Renal cortex interstitium (tissue), 15 donors: Measurements from ENCODE around the gene CDH5. TPM values are rescaled to one million over a fixed set of nuclear protein-coding genes. Genes with fewer than 3 reads are reported as not detected.
A peak's percentile ranks its signal among the peaks of the same experiment; 100 is the strongest.
"Not testable (repeated sequence)": the region's sequence is repeated elsewhere in the genome, so short reads cannot be mapped to it uniquely, and the experiment has no call there.

ENCODE experiments used
- DNase-seq, 11 donors: peaks; one replicate each; pipeline ENCODE4 v3.0.0-alpha.2; 2013; ENCODE audit warnings: low read depth in 9 of 11, low spot score in 4 of 11; ENCODE audit errors: extremely low read depth in 1 of 11
- long read RNA-seq, 16 experiments: transcript quantifications; one replicate each; lab custom pipeline, GENCODE V29; 2026
- polyA plus RNA-seq, 3 donors: library from polyadenylated mRNA; unstranded; fragments of 120-200 nt; gene quantifications; one replicate each; pipeline ENCODE4 v1.2.1, GENCODE V29; 2013; ENCODE audit not compliant: insufficient read length in 3 of 3

Gene CDH5, protein sequence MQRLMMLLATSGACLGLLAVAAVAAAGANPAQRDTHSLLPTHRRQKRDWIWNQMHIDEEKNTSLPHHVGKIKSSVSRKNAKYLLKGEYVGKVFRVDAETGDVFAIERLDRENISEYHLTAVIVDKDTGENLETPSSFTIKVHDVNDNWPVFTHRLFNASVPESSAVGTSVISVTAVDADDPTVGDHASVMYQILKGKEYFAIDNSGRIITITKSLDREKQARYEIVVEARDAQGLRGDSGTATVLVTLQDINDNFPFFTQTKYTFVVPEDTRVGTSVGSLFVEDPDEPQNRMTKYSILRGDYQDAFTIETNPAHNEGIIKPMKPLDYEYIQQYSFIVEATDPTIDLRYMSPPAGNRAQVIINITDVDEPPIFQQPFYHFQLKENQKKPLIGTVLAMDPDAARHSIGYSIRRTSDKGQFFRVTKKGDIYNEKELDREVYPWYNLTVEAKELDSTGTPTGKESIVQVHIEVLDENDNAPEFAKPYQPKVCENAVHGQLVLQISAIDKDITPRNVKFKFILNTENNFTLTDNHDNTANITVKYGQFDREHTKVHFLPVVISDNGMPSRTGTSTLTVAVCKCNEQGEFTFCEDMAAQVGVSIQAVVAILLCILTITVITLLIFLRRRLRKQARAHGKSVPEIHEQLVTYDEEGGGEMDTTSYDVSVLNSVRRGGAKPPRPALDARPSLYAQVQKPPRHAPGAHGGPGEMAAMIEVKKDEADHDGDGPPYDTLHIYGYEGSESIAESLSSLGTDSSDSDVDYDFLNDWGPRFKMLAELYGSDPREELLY
- polyA plus RNA-seq = 10 to 100 TPM; 55.8 to 66.3 (median 62.2) TPM
- long read RNA-seq, donor 1, full-length matches to known transcripts = 5 of 10 reads
- long read RNA-seq, donor 1, partial matches to known transcripts = 5 of 10 reads
- long read RNA-seq, donor 1, other reads (novel, unspliced or antisense) = 0 of 10 reads
- long read RNA-seq, donor 2, full-length matches to known transcripts = 3 of 8 reads
- long read RNA-seq, donor 2, partial matches to known transcripts = 5 of 8 reads
- long read RNA-seq, donor 2, other reads (novel, unspliced or antisense) = 0 of 8 reads
- long read RNA-seq, donor 3, full-length matches to known transcripts = 7 of 12 reads
- long read RNA-seq, donor 3, partial matches to known transcripts = 5 of 12 reads
- long read RNA-seq, donor 3, other reads (novel, unspliced or antisense) = 0 of 12 reads
- long read RNA-seq, donor 4, full-length matches to known transcripts = 9 of 9 reads
- long read RNA-seq, donor 4, partial matches to known transcripts = 0 of 9 reads
- long read RNA-seq, donor 4, other reads (novel, unspliced or antisense) = 0 of 9 reads
- long read RNA-seq, donor 5 = 0 reads
- long read RNA-seq, donor 6, full-length matches to known transcripts = 5 of 11 reads
- long read RNA-seq, donor 6, partial matches to known transcripts = 6 of 11 reads
- long read RNA-seq, donor 6, other reads (novel, unspliced or antisense) = 0 of 11 reads
- long read RNA-seq, donor 7, full-length matches to known transcripts = 3 of 10 reads
- long read RNA-seq, donor 7, partial matches to known transcripts = 7 of 10 reads
- long read RNA-seq, donor 7, other reads (novel, unspliced or antisense) = 0 of 10 reads
- long read RNA-seq, donor 8 = 0 reads
- long read RNA-seq, donor 9, full-length matches to known transcripts = 11 of 11 reads
- long read RNA-seq, donor 9, partial matches to known transcripts = 0 of 11 reads
- long read RNA-seq, donor 9, other reads (novel, unspliced or antisense) = 0 of 11 reads
- long read RNA-seq, donor 10, full-length matches to known transcripts = 5 of 10 reads
- long read RNA-seq, donor 10, partial matches to known transcripts = 5 of 10 reads
- long read RNA-seq, donor 10, other reads (novel, unspliced or antisense) = 0 of 10 reads
- long read RNA-seq, donor 11, full-length matches to known transcripts = 7 of 7 reads
- long read RNA-seq, donor 11, partial matches to known transcripts = 0 of 7 reads
- long read RNA-seq, donor 11, other reads (novel, unspliced or antisense) = 0 of 7 reads
- long read RNA-seq, donor 12, full-length matches to known transcripts = 2 of 9 reads
- long read RNA-seq, donor 12, partial matches to known transcripts = 7 of 9 reads
- long read RNA-seq, donor 12, other reads (novel, unspliced or antisense) = 0 of 9 reads
- long read RNA-seq, donor 13 = 0 reads
- long read RNA-seq, donor 14, full-length matches to known transcripts = 5 of 5 reads
- long read RNA-seq, donor 14, partial matches to known transcripts = 0 of 5 reads
- long read RNA-seq, donor 14, other reads (novel, unspliced or antisense) = 0 of 5 reads
- long read RNA-seq, donor 15, full-length matches to known transcripts = 4 of 4 reads
- long read RNA-seq, donor 15, partial matches to known transcripts = 0 of 4 reads
- long read RNA-seq, donor 15, other reads (novel, unspliced or antisense) = 0 of 4 reads
- long read RNA-seq, donor 16, full-length matches to known transcripts = 14 of 19 reads
- long read RNA-seq, donor 16, partial matches to known transcripts = 5 of 19 reads
- long read RNA-seq, donor 16, other reads (novel, unspliced or antisense) = 0 of 19 reads

DNA sequence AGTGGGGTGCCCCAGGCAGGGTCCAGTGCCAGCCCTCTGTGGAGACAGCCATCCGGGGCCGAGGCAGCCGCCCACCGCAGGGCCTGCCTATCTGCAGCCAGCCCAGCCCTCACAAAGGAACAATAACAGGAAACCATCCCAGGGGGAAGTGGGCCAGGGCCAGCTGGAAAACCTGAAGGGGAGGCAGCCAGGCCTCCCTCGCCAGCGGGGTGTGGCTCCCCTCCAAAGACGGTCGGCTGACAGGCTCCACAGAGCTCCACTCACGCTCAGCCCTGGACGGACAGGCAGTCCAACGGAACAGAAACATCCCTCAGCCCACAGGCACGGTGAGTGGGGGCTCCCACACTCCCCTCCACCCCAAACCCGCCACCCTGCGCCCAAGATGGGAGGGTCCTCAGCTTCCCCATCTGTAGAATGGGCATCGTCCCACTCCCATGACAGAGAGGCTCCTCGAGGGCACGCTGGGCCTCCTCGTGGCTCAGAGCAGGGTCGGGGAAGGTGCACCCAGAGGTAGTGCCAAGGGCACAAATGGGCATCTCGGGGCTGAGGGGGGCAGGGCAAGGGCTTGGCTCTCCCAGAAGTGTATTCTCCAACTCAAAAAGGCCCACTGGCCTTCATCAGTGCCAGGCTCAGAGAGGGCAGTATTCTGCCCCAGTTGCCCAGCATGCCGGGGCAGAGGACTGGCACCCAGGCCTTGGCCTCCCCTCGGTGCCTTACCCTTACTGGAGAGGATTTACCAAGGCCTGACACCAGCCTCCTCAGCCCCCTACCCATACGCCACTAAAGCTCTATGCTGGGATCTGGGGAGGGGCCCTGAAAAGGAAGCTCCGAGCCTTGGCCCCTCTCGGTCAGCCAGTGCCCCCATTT, at the start of gene CDH5:
CDH5 (plus strand) TSS at position 259 of the 867 bp plus-strand sequence. CDS start 12,647 bp downstream, outside the sequence.
- DNase-seq = no peak

DNA sequence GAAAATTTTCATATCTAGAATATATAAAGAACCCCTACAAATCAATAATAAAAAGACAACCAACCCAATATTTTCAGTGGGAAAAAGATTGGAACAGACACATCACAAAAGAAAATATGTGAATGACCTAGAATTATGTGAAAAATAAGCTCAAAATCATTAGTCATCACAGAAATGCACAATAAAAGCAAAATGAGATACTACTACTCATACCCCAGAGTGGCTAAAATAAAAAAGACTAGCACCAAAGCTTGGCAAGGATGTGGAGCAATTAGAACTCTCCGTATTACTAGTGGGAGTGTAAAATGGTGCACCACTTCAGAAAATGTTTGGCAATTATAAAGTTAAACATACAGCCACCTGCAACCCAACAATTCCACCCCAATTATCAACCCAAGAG, 48.0 kb upstream of the CDH5 start:
- DNase-seq = no peak

DNA sequence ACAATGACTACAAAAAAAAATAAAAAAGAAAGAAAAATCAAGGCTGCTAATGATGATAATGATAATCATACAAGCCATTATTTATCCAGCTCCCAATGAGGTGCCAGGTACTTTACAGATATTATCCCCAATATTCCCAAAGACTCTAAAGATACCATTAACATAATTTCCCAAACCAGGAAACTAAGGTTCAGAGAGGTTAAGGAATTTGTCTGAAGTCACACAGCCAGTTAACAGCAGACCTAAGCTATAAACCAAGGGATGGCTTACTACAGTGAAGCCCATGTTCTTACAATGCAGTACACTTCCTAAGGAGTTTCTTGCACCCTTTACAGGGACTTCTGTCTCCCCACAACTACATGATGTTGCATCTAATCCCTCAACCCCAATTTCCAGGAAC, 45.7 kb upstream of the CDH5 start:
- no peak for DNase-seq

DNA sequence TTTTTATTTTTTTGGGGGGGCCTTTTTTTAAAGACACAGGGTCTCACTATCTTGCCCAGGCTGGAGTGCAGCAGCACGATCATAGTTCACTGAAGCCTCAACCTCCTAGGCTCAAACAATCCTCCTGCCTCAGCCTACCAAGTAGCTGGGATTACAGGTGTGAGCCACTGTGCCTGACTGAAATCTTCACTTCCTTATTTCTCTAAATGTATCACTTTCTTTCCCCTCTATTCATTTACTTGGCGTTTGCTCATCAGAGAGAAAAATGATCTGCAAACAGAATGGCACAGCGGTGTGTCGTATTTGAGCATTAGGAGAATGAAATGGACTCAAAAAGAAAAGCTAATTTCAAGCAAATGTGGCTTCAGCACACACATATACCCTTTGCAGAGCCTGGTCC, 44.3 kb upstream of the CDH5 start:
- DNase-seq = no peak

DNA sequence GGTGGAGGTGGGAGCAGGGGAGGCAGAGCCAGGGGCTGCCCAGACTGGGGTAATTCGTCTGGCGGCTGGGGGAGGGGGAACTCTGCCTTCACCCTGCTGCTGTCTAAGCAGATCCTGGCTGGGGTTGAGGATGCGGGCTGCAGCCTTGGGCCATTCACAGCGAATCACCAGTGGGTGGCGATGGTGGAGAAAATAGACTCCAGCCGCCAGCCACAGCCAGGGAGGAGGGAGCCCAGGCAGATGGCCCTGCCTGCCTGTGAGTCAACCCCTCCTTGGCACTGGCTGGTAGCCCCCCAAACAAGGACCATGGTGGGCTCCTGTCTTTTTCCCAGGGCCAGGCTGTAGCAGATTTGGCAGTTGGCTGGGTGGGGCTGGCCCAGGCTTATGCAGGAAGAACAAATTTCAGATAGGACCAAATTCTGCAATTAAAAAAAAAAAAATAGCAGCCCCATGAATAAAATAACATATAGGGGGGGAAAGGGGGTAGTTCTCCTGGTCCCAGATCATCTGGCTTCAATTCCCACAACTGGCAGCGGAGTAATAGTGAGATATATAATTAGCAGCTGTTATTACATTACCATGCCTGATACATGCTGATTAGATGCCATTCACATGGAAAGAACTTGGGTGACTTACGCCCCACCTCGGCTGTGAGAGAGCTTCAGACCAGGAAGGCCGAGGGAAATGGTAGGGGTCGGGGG, 41.5 kb upstream of the CDH5 start:
- no peak for DNase-seq

DNA sequence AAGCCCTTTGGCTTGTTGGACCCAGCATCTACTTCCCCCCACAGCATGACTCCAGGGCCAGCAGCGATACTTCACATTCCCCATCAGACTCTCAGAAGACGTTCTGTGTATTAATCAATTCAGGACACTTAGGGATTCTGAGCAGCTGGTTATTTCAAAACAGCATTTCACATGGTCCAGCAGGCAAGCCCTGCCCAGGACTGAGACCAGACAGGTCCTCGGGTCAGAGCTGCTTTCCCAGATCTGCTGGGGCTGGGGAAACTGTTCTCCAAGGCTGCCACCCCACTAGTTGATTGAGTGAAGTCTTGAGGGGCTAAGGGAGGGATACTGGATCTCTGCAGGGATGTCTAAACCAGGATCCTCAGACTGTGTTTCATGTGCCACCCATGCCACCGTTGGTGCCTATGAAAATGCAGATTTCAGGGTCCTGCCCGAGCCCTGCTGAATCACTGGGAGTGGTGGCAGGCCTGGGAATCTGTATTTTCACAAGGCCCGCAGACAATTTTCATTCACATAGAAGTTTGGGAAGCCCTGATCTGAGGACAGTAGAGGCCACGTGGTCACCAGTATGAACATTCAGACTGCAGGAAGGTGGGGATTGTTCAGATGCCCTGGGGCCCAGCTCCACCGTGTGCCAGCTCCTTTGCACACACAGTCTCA, 40.6 kb upstream of the CDH5 start:
- DNase-seq = no peak

DNA sequence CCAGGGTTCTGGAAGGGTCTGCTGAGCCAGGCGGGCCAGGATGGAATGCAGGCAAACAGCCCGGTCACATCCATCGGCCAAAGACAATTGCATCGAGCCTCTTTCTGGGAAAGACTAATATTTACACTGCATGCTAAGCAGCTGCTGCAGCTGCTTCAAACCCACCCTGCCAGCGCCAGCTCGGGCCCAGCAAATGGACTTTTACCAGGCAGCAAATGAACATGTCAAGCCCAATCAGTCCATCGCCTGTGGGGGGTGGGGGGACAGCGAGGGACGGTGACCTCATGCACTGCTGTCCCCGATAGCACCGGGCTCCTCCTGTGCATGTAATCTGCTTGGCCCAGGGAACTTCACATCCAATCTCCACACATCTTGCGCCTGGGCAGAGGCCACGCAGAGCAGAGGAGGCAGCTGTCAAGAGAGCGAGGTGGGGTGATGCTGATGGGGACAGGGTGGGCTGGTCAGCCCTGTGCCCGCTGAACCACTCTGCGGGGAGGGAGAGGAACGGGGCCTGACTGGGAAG, 39.4 kb upstream of the CDH5 start:
- peak in 4 of 11 donors; percentile 22 to 47 (median 30) for DNase-seq

DNA sequence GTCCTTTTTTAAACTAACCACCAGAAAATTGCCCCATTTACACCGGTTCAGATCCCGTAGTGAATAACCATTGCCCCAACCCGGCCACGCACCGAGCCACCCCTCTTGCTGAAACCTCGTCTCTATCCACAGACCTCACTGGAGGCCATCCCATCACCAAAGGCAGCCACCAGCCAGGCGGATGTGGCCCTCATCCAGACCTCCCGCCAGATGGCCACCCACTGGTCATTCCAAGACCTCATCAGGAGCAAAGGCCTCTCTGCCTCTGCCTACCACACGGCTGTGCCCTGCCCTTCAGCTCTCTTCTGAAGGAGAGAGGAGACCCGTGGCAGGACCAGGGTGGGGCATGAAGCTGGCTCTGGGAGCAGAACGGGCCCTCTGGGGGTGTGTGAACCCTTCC, 38.2 kb upstream of the CDH5 start:
- DNase-seq = no peak

DNA sequence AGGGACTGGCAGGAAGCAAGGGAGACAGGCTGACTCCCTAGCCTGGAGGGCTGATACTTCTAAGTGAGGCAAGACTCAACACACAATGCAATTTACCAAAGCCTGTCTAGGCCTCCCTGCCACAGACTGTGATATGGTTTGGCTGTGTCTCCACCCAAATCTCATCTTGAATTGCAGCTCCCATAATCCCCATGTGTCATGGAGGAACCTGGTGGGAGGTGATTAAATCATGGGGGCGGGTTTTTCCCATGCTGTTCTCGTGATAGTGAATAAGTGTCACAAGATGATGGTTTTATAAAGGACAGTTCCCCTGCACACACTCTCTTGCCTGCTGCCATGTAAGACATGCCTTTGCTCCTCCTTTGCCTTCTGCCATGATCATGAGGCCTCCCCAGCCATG, 35.0 kb upstream of the CDH5 start:
- not testable (repeated sequence) for DNase-seq

DNA sequence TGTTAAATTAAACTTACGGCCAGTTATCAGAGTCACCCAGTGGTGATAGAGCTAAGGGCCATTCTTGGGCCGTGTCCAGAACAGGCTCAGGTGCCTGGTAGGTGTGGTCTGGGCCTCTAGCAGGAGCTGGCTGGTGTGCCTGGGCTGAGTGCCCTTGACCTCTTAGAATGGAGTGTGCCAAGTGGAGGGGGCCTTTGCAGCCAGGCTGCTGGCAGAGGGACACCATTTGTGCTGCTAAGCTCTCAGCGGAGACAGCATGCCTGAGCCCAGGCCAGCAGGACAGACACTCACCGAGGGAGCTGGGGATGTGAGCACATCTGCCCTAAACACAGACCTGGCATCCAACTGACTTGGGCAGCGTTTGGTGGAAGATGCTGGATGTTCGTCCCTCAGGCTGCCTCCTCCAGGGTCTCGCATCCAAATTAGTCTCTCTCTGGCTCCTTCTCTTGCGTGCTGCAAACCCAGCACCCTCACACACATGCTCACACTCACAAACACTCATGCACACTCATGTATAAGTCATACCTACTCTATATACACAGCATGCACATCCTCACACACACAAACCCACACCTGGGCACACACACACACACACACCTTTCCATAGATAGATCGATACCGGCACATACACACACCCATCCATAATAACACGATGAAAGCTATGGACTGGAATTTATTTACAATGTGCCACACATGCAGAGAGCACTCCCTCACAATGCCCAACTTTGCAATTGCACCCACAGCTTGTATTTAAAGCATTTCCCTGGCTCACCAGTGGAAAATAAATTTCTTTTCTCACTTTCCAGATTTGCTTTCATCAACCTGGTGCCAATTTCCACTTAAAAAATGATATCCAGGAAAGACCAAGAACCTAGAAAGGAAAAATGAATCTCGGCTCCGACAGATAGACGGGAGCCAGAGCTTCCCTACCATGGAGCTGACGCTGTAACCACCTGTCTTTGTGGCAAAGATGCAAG, 33.6 kb upstream of the CDH5 start:
- DNase-seq = no peak

DNA sequence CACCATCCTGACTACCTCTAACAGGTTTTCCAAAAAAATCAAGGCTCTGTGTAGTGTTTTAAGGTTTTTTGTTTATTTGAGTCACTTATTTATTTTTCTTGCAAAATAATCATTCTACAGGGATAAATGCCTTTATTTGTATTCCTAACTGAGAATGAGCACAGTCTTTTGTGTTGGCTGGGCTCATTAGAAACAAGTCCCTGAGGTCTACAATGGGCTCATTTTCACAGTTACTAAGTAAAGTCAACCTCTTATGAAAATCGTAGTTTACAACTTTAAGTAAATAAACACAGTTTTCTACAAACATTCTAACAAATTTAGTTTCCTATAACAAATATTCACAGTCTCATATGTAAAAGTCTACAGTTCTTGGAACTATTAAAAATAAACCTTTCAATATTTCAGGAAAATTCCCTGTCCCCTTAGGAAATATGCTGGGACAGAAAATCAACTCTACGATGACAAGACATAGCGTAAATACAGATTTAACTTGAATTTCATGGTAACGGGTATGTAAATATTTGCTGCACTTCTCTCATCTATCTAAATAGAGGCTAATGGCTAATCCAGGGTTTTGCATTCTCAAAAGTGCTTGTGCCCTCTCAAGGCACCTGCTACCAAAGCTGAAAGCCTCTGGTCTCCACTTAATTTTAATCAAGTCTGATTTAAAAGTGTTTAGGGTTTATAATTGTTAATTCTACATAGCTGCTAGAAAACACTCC, 31.5 kb upstream of the CDH5 start:
- DNase-seq = no peak

DNA sequence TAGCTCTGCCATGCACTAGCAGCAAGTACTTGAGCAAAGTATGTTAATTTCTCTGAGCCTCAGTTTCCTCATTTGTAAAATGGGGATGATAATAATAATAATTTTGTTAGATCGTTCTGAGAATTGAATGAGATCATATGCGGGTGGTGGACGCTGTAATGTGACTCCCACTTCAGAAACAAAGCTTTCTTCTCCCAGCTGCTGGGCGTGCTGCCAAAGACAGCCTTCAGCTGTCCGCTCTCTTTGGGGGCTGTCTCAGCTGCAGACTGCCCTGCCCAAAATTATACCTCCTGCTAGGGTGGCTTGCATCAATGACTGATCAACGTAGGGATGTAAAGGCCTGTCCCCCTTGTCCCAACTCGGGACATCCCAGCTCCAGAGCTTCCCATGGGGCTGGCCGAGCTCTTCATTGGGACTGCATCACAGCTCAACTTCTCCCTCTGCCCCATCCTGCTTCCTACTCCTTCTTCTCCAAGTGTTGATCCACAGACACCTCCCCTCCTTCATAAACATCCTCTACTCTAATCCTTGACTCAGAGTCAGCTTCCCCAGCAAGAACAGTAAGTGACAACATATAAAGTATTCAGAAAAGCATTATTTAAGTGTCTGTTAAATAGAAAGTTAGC, 30.7 kb upstream of the CDH5 start:
- peak in 5 of 11 donors; percentile 61 to 79 (median 67) for DNase-seq
